GM19240 (cell line): ENCODE results near the gene ASB13.

Experiments
- DNase-seq: peaks from one replicate; pipeline ENCODE4 v3.0.0; 2011; ENCODE audit warnings: low spot score; ENCODE audit not compliant: insufficient read length

Gene ASB13

DNA sequence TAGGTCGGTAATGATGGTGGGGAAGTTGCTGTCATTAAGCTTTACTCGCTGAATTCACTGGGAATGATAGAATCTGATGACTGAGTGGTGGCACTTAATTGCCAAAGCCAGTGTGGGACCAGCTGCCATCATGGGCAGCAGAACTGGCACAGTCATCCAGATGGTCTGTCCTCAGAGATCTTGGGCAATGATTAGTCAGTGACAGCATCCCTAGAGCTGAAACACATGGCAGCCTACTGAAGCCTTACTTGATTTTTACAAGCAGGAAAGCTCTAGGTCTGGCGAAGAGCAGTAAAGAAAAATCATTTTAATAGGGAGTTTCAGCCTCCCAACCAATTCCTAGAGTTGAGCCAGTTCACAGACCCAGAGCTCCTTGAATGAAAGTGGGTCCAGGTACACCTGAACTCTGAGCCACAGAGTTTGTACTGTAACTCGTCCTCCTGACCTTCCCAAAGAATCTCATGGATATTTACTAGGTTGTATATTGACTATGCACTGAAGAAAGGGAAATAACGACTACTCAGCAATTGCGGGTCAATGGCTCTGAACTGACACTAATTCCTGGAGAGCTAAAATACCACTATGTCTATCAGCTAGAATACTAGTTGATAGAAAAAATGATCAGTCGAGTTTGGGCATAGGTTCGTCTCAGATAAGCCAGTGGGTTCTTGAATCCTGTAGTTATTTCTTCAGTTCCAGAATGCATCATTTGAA is 4.4 kb upstream of the ASB13 start:
- no peak for DNase-seq

DNA sequence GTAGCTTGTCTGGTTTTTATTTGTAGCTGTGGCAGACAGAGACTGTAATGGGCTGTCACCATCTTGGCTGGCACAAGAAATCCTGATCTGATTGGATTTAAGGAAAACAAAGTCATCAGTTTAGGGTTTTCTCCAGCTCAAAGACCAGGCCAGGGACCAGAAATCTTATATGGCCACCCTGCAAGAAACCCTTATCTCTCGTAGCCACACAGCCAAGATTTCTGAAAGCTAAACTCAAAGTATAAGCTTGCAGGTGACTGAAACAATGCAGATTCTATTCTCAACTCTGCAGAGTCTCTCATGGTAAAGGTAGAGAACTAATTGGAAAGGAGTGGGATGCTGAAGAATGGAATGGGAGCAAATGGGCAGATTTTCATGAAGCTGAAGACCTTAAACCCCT is 3.2 kb upstream of the ASB13 start:
- DNase-seq: no peak

DNA sequence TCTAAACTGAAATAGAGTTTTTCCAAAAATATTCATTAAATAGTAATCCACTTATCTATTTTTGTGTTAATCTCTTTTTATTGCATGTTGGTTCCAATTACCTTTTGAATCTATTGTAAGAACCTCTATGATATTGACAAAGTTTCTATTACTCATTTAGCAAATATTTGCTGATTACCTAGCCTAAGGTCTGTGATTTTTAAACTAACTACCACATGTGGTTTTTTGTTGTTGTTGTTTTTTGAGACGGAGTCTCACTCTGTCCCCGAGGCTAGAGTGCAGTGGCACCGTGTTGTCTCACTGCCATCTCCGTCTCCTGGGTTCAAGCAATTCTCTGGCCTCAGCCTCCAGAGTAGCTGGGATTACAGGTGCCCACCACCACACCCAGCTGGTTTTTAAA is 2.0 kb upstream of the ASB13 start:
- DNase-seq: no peak

DNA sequence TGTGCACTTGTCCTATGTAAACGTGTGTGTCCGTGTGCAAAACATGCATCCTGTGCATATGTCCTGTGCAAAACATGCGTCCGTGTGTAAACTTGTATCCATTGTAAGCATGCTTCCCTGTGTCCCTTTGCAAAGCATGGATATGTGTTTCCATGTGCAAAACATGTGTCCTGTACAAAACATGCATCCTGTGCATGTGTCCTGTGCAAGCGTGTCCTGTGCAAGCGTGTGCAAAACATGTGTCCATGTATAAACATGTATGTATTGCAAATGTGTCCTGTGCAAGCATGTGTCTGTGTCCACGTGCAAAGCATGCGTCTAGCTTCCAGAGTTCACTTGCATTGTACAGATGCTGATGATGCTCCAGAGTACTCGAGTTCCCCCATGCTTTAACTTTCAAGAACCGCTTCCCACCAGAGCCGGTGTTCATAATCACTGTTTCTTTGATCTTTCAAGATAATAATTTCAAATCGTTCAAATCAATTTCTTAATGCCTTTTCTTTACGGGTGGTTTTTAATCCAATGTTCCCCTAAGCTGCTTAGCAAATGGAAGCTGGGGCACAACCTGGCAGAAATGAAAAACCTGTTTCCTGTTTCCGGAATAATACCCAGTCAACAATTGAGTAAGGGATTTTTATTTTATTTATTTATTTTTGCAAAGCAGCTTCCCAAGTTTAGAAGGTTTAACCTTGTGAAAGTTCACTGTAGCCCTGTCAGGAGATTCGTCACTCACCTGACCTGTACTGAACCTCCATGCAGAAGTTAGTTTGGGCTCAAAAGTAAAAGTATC is 641 bp upstream of the ASB13 start:
- no peak for DNase-seq

DNA sequence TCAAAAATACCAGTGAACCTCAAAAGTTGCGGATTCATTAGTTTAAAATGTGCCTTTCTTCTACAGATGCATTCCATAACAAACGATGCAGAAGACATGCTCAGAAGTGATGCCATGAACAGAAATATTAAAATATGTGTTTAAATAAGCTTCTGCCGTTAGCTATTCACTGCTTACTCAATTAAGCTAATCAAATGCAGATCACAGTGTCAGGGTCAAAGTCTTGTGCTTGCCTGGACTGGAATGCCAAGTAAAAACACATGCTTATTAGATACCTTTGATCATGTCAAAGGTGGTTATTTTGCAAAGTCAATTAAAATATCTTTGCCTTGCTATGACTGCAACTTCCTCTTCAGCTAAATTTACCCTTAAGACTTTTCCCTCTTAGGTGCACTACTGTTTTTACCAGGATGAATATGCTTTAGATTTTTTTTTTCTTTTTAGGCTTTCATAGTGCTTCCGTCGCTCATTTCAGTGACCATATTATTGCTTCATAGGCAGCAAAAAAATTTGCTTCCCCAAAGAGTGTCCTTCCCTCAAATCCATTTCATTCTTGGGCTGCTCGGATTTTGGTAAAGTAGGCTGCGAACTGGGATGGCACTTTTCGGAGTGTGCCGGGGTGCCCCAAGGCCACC is 905 bp downstream of the ASB13 start:
- no peak for DNase-seq

DNA sequence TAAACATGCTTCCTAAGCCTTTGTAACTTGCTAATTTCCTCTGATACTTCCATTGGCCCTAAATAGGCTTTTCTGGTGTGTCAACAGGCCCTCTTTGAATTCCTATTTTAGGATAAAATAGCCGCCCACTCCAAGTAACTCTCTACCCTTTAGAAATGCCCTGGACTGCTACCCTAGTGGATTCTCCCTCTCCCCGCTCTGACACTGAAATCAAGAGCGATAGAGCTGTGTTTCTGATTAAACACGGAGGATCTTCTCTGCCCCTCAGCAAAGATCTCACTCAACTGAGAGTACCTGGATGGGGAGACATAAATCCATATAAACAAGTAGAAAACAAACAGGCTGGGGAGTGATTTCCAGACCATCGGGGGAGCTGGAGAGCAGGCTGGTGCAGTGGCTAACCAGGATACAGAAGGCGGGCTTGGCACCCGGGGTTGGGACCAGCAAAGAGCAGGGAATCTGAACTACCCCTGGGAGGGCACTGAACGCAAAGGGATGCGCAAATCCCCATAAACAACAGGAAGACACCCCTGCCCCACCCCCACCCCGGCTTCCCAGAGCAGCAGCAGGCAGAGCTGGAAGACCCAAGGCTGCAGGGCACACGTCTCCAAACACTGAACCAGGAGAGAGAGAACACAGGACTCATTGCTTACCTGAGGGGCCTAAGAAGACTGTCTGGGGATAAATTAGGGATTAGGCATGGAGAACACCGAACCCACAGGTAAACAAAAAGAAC is 2.5 kb downstream of the ASB13 start:
- no peak for DNase-seq

DNA sequence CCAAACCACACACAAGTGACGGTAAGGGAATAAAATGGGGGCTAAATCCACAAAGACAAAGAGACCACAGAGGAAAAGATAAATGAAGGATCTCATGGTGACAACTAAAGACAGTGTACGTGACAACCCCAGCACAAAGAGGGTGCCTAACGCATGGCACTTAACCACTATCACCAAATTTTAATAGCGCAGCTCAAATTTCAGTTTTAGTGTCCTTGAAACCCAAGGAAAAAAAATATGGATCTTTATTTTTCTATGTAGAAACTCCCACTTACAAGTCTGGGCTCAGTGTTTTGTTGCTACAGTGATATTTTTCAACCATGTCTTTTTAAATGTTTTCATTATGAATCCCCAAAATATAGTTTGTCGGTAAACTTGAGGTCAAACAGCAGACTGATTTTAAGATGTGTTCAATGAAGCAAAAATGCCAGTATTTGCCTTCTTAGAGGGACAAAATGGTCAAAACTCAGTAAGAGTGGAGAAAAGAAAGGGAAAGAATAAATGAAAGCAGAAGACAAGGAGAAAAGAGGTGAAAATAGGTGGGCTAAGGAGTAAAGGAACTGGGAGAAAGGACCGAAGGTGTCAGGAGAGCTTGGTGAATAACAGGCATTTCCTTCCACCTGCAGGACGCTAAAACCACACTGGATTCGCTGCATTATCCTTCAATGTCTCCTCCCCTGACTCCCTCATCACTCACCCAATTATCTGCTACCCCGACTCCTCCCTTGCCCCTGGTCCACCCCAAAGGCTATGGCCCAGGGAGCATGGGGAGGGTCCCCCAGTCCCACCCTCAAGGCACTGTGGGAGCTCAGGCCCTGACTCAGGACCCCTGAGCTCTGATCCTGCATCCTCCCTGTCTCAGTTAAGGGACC is 3.5 kb downstream of the ASB13 start:
- no peak for DNase-seq

DNA sequence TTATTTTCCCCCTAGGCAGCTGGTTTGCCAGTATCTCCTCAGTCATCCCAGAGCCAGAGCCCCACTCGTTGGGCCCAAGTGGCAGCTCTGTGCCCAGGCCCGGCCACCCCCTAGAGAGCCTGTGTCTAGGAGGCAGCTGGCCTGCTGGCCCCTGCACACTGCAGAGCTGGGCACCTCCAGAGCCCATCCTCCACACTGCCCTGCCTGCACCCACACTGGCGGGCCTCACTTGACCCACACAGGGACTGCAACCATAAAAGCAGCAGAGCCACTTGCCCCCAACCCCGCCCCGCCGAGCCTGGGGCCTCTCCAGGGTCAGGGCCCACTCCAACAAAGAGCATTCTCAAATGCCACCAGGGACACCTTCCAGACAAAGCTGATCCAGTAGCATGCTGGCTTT is 5.4 kb downstream of the ASB13 start:
- no peak for DNase-seq

DNA sequence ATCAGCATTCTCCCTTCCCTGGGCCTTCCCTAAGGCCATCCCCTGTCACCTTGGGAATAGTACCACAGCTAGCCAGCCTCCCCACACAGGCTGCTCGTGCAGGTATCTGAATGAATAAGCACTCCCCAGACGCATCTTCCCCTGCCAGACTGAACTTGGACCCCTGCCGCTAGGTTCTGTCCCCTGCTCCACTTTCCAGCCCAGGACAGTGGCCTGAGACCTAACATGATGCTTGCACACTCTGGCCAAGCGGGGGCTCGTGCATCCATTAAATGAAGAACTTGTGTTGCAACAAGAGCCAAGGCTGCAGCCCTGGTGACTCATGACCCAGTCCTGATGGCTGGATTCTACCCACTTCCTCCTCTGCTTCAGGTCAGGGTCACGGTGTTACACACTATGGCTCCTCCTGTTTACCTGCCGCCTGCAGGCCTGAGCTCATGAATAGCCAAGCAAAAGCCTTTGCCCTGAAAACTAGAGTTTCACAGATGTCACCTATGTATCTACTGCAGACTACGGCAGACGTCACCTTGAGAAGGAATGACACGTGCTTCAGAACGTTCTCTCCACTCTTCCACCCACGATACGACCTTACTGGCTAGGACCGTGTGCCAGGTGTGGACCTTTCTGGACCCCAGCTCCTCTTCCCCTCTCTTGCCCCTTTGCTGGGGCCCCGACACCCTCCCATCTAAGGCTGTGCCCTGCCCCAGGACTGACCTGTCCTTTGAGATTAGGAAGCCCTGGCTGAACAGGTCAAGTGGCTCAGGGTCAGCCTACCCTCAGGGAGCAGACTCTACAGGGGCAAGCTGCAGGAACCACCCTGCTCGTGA is 6.5 kb downstream of the ASB13 start:
- no peak for DNase-seq

DNA sequence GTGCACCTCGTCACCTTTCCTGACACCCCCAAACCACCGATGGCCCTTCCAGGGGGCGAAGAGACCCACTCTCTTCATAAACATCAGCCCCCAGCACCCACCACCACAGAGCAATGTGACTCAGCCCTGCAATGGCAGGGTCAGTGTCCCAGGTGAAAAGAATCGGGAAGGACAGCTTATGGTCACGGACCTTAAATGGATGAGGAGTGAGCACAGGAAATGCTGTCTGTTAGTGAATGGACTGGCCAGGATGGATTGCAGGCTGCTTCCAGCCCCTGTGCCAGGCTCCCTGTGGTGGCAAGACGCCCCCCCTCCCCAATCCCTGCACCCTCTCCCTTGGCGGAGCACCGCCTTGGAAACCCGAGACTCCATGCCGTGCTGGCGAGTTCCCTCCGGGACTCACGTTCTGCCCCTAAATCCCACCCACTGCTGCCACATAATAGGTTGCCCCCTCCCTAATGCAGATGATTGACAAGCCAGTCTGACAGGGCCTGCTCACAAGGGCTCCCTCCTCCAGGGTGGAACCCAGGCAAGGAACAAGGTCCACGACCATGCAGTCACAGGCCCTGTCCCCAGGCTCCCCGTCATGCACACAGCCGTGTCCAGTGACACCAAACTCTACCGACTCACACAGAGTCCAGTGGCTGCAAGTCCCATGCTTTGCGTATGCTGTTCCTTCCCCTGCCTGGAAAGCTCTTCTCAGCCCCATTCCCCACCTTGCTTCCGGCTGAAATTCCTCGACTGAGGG is 7.3 kb downstream of the ASB13 start:
- DNase-seq: no peak

DNA sequence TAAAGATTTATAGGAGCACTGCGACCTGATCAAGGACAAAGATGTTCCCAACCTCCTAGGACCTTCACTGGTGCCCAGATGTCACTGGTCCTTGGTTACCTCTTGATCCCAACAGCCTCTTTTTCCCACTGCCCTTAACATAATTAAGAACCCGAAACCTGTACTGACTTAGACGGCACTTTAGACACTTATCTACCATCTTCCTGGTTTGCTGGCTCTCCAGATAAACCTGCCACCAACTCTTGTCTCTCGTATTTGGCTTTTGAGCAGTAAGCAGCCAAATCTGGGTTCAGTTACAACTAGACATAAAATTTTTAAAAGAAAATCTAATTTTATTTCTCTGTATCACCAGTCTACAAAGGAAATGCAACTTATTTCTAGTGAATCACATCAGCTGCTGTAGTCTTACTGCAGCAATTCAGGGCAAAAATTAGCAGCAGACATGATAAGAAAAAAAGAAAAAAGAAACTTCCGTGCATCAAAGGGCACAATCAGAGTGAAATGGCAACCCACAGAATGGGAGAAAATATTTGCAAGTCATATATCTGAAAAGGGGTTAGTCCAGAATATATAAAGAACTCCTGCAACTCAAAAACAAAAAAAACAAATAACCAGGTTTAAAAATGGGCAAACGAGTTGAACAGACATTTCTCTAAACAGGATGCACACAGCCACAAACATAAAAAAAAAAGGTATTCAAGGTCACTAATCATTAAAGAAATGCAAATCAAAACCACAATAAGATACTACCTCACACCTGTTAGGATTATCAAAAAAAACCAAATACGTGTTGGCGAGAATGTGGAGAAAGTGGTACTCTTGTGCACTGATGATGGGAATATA is 9.4 kb downstream of the ASB13 start:
- no peak for DNase-seq

DNA sequence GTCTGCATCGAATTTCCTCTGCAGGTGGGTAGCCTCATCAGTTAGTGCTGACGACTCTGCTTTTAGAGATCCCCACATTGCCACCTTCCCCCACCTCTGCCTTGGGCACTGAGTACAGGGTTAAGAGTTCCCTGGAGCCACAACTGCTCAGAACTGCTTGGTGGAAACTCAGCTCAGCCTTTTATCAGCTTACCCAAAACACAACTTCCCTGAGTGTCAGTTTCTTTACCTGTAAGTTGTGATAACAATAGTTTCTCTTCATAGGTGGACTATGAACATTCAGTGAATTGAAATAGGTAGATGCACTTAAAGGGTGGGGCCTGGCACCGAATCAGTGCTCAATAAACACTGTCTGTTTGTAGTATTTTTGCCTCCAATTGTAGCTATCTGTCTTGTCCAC is 11.3 kb downstream of the ASB13 start:
- no peak for DNase-seq

DNA sequence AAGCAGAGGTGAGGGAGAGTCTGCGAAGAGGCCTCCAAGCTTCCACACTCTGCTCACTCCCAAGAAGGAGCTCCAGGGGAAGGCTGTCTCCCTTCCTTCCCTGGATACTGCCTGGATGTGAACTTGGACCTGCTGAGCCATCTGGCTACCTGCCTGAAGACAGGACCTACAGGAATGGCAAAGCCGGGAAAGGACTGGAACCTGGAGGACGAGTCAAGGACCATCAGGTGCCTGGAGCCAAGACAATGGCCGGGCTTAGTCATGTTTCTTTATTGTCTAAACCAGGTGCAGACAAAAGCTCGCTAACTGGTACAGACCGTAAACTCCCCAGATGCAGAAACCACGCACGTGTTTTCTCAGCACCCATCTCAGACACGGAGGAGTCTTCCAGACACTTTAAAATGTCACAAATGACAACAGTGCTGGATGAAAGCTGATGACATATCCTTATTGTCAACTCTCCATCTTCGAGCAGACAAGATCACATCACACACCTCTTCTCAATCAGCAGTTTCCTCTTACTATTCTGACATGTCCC is 12.1 kb downstream of the ASB13 start:
- DNase-seq: no peak

DNA sequence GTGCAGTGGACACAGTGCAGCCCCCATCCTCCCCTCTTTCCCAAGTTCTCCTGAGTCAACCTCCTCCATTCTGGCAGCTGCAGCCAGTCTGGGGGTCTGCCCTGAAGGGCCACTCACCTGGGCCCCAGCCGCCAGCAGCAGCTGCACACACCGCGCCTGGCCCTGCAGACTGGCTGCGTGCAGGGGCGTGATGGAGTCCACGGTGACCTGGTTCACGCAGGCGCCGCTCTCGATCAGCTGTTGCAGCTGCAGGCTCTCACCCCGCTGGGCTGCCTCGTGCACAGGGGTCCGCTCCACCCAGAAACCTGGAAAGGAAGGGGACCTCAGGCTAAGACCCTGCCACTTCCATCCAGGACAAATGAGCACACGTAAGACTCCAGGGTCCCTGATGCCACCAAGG is 13.6 kb downstream of the ASB13 start:
- DNase-seq: no peak

DNA sequence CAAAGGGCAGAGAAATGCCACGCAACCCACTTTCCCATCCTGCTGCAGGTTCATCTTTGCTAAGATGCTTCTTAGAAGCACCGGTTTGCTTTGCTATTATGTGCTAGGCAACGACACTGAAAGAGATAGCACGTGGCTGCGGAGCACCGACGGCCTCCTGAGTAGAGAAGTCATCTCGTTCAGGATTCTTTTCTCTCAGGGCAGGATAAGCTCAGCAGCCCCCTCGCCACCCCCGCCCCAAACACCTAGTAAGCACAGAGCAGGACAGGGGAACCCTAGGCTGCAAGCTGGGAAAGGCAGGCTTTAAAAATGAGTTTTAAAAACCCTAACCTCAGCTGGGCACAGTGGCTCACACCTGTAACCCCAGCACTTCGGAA is 15.0 kb downstream of the ASB13 start:
- DNase-seq: no peak

DNA sequence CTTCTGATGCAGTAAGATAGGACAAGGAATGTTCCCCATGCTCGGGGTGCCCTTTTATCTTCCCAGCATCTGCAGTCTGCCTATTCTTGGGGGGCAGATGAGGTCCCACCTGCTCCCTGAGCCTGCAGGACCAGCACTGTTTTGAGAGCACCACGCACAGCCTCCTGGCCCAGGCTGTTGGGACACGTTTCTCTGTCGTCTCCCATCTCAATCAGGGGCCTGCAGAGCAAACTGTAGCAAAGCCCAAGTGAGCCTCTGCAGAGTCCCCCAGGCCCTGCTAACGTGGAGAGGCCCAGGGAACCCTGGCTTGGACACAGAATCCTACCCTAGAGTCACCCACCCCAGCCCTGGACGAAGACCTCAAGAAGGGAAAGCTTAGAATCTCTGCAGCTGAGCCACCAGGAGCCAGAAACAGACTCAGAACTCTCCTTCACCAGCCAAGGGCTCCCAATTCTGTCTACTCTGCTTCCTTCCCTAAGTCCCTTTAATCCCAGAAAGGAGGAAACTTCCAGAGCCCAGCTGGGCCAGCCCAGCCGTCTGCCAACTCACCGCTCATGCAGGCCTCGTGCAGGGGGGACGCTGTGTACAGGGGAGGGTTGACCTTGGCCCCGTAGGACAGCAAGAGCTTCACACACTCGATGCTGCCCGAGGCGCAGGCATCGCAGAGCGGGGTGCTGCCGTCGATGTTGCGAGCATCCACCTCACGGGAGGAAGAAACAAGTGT is 15.6 kb downstream of the ASB13 start:
- DNase-seq: no peak

DNA sequence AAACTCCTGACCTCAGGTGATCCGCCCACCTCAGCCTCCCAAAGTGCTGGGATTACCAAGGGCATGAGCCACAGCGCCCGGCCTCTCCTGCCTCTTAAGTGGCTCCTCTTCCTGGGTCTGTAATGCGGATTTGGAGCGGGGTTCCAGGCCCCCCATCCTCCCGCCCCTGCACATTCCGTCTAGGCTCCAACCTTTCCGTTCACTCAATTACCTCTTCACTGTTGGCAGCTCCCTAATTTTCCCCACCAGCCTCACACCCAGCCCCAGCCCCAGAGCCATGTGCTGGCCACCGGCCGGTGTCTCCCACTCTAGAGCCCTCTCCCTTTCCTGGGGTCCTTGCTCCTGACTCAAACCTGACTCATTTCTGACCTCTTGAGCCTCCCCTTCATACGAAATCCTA is 16.6 kb downstream of the ASB13 start:
- no peak for DNase-seq
